NK-92 treated with Interleukin-12 subunit alpha and Interleukin-12 subunit beta, amount 100 ng/mL, for 24 hours (cell line): ENCODE results near the gene KANSL3.
"Not testable (repeated sequence)": the region's sequence is repeated elsewhere in the genome, so short reads cannot be mapped to it uniquely, and the experiment has no call there.

Source experiments
- DNase-seq: peaks from one replicate; lab custom pipeline; 2025; lab: John Stamatoyannopoulos, UW

The KANSL3 gene

GRCh38 chr2:96638144-96639121 is at the start of gene KANSL3:
Gene KANSL3, minus strand, starts transcription at chr2:96638312. Its CDS starts 1,177 bp downstream, at chr2:96637135.
- DNase-seq, result peak; percentile 74

GRCh38 chr2:96687266-96687665 is 49.2 kb upstream of the KANSL3 start:
- DNase-seq, result no peak

- DNase-seq, result no peak
Measured at GRCh38 chr2:96685577-96686459, 47.7 kb upstream of the KANSL3 start.

GRCh38 chr2:96684883-96685576 is 46.9 kb upstream of the KANSL3 start:
- no peak for DNase-seq

- no peak for DNase-seq
Measured at GRCh38 chr2:96683972-96684820, 46.1 kb upstream of the KANSL3 start.

GRCh38 chr2:96683307-96683706 is 45.2 kb upstream of the KANSL3 start:
- no peak for DNase-seq

- no peak for DNase-seq
Measured at GRCh38 chr2:96681540-96681939, 43.4 kb upstream of the KANSL3 start.

GRCh38 chr2:96680561-96681141 is 42.5 kb upstream of the KANSL3 start:
- no peak for DNase-seq

GRCh38 chr2:96679848-96680247 is 41.7 kb upstream of the KANSL3 start:
- no peak for DNase-seq

- DNase-seq, result no peak
Measured at GRCh38 chr2:96669539-96670215, 31.6 kb upstream of the KANSL3 start.

- DNase-seq, result no peak
Measured at GRCh38 chr2:96668771-96669170, 30.7 kb upstream of the KANSL3 start.

GRCh38 chr2:96665717-96666116 is 27.6 kb upstream of the KANSL3 start:
- DNase-seq, result not testable (repeated sequence)

GRCh38 chr2:96665083-96665569 is 27.0 kb upstream of the KANSL3 start:
- no peak for DNase-seq

- no peak for DNase-seq
Measured at GRCh38 chr2:96664366-96664925, 26.3 kb upstream of the KANSL3 start.

- no peak for DNase-seq
Measured at GRCh38 chr2:96663829-96664228, 25.7 kb upstream of the KANSL3 start.

GRCh38 chr2:96663177-96663576 is 25.1 kb upstream of the KANSL3 start:
- no peak for DNase-seq

GRCh38 chr2:96662360-96662759 is 24.2 kb upstream of the KANSL3 start:
- no peak for DNase-seq

- no peak for DNase-seq
Measured at GRCh38 chr2:96661324-96661723, 23.2 kb upstream of the KANSL3 start.

- no peak for DNase-seq
Measured at GRCh38 chr2:96656540-96656939, 18.4 kb upstream of the KANSL3 start.

GRCh38 chr2:96655526-96655925 is 17.4 kb upstream of the KANSL3 start:
- no peak for DNase-seq
